Stimulated activated CD8-positive, alpha-beta memory T cell treated with anti-CD3 and anti-CD28 coated beads, Interleukin-15, amount 100 ng/mL, for 1 hour (primary cell): ENCODE results near the gene IMMP2L.

Experiments
- DNase-seq: peaks from one replicate; pipeline ENCODE4 v3.0.0-alpha.2; 2020; ENCODE audit warnings: low read depth

IMMP2L gene

DNA sequence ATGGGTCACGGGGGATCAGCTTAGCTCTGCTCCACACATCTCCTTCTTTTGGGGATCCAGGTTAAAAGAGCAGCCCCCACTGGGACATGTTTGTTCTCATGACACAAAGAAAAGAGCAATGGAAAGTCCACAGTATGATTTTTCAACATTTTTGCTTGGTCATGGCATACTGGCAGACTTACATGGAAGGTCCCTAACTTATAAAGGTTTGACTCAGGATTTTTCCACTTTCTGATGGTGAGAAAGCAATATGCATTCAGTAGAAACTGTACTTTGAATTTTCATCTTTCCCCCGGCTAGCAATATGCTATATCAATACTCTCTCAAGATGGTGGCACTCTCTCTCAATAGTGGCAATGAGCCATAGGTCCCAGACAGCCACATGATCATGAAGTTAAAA is 699.0 kb downstream of the IMMP2L start:
- DNase-seq = no peak

DNA sequence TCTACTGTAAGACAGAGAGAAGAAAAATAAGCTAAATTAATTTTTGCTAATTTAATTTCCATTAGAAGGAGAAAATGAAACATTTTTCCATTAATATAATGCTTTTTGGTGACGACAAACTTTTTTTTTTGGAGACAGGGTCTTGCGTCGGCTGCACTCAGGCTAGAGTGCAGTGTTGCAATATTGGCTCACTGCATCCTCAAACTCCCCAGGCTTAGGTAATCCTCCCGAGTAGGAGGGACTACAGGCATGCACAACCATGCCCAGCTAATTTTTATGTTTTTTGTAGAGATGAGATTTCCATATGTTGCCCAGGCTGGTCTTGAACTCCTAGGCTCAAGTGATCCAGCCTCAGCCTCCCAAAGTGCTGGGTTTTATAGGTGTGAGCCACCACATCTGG is 701.1 kb downstream of the IMMP2L start:
- DNase-seq = no peak

DNA sequence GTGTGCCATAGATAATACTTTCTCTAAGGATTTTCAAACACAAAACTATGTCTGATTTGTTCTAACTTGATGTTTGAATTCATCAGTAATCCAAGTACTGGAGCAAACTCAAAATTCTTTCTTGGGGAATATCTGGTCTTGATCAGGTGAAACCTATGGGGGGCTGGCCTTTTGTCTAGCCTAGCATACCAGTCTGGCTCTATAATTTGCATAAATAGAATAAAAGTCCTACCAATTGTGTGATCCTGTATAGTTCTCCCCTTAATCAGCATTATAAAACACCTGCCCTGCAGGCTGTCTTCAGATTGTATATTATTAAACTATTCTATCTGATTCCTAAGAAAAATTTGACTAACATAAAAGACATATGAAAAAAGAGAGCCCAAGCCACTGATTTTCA is 705.2 kb downstream of the IMMP2L start:
- no peak for DNase-seq

DNA sequence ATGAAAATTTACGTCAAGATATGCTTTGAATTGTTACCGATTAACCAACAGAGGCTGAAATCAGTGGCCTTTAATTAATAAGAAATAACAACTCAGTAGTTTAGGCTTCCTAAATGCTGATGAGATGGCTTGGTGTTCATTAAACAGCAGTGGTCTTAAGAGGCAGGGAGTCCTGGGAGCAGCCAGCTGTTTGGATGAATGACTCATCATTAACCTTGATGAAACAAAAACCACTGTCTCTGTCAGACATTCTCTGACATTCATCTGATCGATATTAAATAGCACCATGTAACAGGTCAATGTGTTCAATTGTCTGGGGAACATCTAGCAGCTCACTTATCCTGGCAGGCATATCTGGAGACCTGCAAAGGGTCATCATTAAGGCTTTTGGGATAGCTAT is 705.6 kb downstream of the IMMP2L start:
- DNase-seq = no peak

DNA sequence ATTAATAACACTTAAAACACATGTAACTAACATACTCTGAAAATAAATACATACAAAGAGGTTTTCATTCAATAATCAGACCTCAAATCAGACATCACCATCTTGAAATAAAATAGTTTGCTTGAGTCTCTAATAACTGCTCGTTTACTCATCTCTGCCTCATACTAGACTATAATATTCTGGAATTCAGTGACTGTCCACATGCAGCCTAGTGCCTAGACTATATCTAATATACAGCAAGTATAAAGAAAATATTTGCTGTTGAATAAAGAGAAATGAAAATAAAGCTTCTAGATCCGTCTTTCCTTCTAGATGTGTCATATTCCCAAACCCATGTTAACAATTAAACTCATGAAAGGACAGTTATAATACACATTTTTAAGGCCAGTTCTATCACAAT is 707.6 kb downstream of the IMMP2L start:
- no peak for DNase-seq

DNA sequence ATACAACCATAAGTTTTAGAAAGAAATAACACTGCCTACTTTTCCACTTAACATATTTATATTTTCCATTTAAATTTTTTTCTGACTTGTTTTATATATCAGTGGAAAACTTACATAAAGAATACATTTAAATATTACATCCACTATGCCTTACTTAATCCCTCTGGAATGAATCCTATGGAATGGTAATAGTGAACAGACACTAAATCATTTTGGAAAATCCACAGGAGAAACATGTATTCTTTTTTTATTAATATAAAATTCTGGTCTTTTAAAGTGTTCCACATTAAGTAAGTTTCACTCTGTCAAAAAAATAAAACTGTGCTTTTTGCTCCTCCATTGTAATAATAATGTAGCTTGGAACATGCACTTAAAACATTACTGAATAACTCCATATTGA is 708.1 kb downstream of the IMMP2L start:
- no peak for DNase-seq

DNA sequence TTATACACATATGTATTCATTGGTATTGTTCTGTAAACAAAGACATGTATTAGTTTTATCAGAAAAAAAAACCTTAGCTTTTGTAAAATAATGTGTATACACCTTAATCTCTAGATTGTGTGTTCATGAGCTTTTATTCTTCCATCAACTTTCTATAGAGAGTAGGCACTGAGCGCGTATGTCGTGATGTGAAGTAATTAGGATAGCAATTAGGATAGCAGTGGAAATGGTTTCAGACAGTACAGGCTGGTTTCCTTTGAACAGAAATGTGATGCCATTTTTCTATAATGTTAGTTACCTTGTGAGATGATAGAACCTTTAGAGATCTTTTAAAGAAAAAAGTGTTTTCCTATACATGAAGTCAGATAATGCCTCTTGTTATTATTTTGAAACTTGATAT is 709.0 kb downstream of the IMMP2L start:
- DNase-seq = no peak

DNA sequence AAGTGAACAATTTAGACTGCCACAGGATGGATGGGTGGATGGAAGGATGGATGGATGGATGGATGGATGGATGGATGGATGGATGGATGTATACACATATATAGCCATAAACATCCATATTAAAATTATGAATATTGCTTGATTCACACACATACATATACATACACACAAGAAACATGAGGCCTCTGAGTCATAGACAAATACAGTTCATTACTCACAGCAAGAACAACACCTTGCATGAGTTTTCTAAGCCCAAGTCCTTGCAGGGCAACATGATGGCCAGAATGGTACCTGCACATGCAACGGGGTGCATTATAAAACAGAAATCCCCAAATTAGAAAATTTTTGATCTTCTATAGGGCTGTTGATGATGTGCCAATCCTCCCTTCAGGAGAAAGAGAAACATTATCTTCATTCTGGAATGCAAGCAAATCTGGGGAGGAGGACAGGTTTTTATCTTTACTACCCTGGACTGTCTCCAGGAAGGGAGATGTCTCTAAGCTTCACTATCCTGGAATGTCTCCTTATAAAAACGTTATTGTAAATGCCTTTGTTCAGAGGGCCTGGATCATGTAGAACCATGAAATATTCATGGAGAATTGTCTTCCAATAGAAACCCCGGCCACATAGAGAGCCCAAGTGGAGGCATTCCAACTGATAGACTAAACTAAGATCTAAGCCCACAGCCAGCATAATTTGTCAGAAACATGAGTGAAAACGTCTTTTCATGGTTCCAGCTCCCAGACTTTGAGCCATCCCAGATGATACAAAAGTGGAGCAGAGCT is 709.9 kb downstream of the IMMP2L start:
- no peak for DNase-seq

DNA sequence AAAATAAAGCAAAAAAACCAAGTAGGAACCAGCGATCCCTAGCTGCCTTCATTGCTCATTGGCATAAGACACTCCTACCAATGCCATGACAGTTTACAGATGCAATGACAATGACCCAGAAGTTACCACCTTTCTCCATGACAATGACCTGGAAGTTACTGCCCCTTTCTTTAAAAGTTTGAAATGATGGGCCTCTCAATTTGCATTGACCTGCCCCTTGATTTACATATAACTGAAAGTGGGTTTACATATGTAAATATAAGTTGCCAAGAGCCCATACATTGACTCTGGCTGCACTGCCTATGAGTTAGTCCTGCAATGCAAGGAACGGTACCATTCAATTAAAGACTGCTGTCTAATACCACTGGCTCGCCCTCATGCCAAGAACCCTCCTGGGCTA is 712.1 kb downstream of the IMMP2L start:
- DNase-seq = no peak

DNA sequence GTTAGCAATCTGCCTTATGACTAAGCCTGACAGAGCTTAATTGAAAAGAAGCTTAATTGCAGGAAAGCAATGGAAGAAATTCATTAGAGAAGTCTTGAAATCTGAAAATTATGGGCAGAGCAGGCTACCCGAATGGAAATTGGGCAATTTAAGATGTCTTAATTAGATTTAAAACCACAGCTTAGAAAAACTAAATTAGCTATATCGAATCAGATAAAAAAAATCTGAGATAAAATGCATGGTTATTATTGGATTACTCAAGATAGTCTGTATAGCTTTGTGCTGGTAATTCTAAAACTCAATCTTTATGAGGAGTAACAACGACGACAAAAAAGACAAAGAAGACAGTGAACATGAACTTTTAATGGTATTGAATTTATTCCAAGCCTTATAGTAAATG is 719.5 kb downstream of the IMMP2L start:
- DNase-seq = no peak

DNA sequence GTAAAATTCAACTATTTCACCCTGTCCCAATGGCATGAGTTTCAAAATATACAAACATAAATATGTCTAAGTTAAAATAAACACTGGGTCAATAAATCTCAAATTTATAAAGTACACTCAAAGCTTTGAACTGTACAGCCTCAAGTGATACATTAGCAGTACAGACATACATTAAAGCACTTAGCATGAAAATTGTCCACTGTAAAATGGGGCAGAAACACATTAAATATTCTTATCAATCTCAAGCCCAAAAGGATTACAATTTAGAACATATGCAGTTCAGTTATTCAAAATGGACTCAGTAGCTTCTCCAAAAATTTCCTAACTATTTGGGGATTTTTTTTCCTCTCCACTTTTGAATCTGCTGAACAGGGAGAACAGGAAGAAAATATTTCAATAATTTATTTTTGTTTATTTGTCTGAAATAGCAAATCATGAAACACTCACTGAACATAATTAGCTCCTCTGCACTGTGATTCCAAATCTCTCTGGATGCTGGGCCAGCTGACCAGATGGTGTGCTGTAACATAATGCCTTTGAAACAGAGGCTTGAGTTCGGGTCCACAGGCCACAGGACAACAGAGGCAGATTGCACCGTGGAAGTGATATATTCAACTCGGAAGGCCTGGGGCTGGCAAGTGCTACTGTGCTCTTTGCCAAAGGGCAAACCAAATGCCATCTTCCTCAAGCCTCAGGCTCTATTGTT is 720.3 kb downstream of the IMMP2L start:
- DNase-seq = no peak

DNA sequence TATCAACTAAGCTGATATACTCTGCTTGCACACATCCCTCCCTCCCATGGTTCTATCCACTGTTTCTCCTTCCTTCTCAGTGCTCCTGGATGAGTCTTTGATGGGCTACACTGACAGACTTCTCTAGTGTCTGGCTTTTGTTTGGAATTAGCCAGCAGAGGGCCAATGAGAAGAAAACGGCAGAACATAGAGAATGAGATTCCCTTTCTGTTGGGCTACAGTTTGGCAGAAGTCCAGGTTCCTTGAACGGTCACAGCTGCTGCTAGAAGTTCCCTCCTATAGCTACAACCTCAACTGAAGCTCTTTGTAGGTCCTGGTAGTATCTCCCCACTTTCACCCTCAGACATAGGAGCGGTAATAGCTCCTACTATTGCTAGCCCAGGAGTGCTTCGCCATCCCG is 722.4 kb downstream of the IMMP2L start:
- DNase-seq = no peak

DNA sequence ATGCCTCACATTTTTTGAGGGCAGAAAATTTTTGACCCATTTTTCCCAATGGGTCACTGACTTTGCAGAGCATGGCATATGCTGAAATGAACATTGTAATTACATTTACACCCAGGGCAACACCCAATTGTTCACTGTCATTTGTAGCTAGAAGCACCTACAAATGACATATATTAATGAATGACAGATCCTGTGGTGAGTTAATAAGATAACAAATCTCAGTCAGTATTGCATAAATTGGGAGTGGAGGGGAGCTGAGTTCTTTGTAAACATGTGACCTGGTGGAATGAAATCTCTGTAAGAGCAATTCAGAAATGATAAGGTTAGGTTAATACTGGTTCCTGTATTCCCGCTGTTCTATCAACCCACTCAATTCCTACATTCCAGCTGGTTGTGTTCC is 726.4 kb downstream of the IMMP2L start:
- no peak for DNase-seq

DNA sequence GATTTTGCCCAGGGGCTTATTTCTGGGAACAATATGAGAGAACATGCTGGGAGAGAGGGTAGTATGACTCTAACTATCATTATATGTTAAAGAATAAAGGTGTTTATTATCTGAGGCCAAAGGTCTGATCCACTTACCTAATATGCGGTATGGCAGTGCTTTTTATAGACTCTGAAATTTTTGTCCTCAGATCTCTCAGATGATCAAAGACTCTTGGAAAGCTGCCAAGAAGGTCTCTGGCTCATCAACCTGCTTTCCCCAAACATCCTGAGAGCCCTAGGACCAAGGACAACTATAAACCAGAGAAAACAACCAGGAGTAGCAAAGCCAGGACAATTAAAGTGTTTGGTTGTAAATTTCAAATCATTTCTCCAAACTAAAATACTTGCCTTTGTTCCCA is 727.1 kb downstream of the IMMP2L start:
- DNase-seq = no peak

DNA sequence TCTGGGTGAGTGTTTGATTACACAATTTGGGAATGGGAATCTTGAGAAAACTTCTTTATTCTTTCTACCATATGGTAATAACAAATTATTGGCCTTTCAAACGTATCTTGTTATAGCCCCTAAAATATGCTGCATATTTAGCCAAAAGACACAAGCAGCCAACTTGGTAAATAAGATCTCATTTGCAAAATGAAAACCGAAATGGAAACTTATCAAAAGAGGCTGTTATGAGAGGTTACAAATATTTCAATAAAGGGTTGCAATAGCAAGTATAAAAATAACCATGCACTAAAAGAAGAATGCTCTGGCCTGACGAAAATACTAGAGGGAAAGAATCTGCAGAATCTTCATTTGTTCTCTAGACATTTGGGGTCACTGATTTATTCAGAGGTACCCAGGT is 730.9 kb downstream of the IMMP2L start:
- no peak for DNase-seq

DNA sequence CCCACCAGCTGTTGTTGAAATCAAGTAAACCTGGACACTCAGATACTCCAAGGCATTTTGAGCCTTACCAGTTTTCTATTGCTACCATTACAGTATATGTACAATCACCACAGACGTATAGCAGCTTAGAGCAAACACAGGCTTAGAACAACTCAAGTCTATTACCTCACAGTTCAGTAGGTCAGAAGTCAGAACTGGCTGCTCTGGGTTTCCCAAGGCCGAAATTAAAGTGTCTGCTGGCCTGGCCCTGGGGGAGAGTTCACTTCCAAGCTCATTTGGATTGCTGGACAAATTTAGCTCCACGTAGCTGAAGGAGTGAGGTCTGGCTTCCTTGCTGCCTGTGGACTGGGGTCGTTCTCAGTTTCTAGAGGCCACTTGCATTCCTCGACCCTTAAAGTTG is 731.5 kb downstream of the IMMP2L start:
- no peak for DNase-seq

DNA sequence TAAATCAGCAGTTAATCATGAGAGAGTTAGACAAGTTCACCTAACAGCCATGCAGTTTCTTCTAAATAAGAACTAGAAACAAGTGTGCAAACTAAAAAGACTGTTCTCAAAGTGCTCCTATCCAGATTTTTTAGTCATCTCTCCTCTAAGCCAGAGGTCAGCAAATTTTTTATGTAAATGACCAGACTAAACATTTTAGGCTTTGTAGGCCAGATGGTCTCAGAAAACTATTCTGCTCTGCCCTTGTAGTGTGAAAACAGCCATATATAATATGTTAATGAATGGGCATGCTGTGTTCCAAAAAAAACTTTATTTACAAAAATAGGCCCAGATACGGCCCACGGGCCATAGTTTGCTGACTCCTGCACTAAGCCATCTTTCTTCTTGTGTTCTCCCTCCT is 734.4 kb downstream of the IMMP2L start:
- DNase-seq = no peak

DNA sequence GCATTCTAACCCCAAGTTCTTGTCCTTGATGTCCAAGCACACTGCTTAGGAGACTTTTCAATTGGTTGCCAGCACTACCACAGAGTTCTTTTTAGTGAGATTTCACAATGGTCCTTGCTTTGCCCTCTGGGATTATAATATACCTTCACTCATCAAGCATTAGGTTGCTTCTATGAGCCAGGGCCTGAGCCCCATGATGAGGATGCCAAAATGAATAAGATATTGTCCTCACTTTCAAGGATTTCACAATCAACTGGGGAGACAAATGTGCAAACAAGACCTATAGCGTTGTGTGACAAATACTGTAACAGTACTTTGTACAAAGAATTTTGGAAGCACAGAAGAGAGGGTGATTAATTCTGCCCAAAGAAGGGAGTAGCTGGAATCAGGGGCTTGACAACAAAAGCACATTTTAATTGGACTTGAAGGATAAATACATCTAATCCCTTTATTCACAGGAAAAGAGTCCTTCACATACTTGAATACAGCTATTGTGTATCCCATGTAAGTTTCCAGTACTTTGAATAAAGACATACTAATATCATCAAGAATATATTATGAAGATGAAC is 734.9 kb downstream of the IMMP2L start:
- DNase-seq = no peak

DNA sequence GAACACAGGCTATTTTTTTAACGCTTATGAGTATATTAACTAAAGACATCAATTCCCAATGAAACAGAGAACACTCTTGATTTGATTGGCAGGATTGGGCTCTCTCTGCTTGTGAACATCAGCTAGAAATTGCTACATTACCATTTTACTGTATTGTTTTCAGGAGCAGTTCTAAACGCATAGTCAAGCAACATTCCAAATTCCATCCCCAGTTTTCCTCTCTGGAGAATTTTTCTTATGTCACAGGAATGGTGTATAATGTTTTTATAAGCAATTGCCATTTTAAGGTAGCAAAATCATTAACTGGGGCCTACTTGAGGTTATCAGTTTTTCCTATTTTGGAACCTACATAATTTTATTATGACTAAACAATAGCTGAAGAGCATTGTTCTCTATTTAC is 748.3 kb downstream of the IMMP2L start:
- no peak for DNase-seq

DNA sequence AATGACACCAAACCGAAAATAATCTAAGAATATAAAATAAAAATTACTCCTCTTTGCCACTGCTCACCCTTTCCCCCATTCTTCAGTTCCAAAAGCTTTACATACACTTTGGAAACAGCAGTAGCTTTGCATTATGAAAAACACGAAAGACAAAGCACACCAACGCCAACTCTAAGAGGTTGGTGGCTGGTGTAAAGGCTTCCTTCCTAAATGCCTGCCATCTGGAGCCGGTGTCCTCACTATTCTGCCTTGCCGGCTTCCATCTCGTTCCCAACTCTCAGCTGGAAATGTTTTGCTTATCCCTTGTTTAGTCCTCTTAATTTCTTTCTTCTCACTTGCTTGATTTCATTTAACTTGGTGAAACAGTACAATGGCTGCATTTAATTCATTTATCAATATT is 752.5 kb downstream of the IMMP2L start:
- DNase-seq = no peak

DNA sequence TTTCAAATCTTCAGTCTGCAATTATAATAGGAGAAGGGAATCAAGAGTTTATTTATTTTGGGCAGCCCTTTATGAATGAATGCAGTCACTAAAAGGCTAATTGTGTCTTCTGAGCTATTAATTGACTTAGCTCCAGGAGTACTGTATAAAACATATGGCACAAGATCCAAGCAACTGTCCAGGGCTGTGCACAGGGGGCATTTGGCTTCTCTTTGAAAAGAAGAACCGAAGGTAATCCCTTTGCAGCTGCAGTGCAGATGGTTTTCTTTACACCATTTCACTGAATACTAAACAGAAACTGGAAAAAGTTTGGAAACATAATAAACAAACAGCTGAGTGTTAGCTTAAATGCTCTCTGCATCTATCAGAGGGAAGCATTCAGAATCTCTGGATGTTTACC is 753.9 kb downstream of the IMMP2L start:
- no peak for DNase-seq

DNA sequence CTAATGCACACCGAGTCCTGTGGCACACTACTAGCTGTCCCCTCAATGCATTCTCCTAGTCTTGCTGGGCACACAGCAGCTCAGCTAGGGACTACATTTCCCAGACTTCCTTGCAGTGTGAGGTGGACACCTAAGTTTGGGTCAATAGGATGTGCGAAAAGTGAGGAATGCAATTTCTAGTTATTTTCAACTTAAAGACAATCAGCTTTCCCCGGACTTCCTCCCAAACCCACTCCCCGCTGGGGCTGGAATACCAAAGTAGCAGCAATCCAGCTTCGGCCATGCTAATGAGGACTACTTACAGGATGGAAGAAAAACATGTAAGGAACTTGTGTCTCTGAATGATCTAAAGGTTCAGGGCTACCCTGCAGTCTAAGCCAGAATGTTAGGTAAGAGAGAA is 757.8 kb downstream of the IMMP2L start:
- DNase-seq = no peak

DNA sequence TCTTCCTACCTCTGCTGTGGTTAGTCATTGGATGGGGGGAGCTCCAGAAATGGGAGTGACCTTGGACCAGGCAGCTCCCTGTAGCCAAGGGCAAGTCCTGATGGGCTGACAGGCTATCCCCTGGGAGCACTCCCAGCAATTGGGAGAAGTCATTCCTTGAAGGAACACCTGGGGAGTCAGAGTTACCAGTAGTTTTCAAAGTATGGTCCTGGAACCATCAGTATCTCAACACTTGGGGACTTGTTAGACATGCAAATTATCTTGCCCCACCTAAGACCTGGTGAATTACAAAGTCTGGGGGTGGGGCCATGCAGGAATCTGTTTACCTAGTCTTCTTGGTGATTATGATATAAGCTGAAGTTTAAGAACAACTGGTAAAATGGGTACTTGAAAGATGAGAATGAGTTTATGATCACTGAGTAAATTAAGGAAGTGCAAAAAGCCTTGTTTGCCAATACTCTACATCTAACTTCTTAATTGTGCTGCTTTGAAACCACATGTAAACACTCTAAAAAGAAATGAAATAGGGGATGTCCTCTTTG is 758.6 kb downstream of the IMMP2L start:
- DNase-seq = no peak
